Right lobe of liver (tissue), 4 donors: ENCODE results near the gene UTP25.

Experiments used
- POLR2A ChIP-seq: fragments of 450-650 bp; IDR thresholded peaks from one replicate; pipeline ENCODE4 v1.6.1; 2017; ENCODE audit warnings: antibody characterized with exemption, mild to moderate bottlenecking
- TF ChIP-seq, protein P1 (sequence below), 4 donors: fragments of 200-600 bp in 3 of 4; fragments of 450-650 bp in 1 of 4; IDR thresholded peaks; one replicate each; pipeline versions ENCODE4 v1.5.1 to v1.8.0; 2016 to 2022; ENCODE audit warnings: antibody characterized with exemption in 4 of 4, mild to moderate bottlenecking in 2 of 4
- donor health status: DM: no; HTN: no; CAD: no.
- donor health status: DM: no; HTN: no; CAD: no.
- donor health status: DM: no; HTN: yes; CAD: no.

DNA sequence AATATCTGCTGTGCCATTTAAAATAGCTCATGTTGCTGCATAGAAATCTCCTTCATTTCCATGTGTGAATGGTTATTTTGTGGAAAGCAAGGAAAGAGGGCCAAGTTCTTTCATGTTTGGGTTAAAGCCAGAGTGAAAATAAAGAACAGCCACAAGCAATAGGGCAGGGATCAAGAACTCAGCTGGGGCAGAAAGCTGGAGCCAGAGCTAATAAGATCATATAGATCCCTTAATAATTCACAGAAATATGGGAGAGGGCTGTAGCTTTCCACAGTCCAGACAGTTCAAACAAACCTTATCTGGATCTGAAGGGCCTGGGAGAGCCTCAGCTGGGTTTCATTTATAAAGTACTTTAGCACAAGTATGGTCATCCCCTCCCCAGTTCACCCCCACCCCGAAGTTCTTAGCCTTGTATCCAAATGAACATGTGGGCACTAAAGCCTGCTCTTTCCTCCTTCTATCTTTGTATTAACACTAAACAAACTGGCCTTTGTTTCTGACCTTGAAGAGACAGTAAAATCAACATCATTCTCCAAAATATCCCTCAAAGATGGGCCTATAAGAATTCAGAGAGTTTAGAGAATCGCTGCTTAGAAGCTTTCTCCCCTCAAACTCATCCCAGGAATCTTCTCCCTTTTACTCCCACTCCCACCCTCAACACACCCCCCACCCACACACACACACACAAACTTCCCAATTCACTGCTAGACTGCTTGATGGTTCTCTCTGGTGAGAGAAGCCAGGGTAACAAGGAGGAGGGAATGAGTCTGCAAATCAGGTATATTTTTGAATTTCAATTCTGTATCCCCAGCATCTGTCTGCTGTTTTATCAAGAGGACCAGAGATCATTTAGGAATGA is 41.7 kb downstream of the UTP25 start:
- TF ChIP-seq, protein P1, sequence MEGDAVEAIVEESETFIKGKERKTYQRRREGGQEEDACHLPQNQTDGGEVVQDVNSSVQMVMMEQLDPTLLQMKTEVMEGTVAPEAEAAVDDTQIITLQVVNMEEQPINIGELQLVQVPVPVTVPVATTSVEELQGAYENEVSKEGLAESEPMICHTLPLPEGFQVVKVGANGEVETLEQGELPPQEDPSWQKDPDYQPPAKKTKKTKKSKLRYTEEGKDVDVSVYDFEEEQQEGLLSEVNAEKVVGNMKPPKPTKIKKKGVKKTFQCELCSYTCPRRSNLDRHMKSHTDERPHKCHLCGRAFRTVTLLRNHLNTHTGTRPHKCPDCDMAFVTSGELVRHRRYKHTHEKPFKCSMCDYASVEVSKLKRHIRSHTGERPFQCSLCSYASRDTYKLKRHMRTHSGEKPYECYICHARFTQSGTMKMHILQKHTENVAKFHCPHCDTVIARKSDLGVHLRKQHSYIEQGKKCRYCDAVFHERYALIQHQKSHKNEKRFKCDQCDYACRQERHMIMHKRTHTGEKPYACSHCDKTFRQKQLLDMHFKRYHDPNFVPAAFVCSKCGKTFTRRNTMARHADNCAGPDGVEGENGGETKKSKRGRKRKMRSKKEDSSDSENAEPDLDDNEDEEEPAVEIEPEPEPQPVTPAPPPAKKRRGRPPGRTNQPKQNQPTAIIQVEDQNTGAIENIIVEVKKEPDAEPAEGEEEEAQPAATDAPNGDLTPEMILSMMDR (IDR thresholded peaks at IDR 0.05) = no peak
- no peak for TF ChIP-seq POLR2A
